OCI-LY3 (cell line): ENCODE measurements around the gene FBN3.

ENCODE experiments used
- H2AFZ ChIP-seq: fragments of 200-600, 300-600 bp; shearing (Covaris generic); 2 replicates; pipeline ENCODE4 v1.6.0; 2014; ENCODE audit warnings: antibody characterized with exemption, low read depth, low read length
- H3K27ac ChIP-seq: fragments of 200-600, 300-600 bp; sonication (generic); 2 replicates; pipeline ENCODE4 v1.5.1; 2014; ENCODE audit warnings: mild to moderate bottlenecking, low read length, moderate library complexity, mixed read lengths
- H3K27me3 ChIP-seq: fragments of 200-600, 300-600 bp; sonication (generic); 2 replicates; pipeline ENCODE4 v1.6.1; 2014; ENCODE audit warnings: low read depth, low read length, mixed read lengths
- H3K36me3 ChIP-seq: fragments of 200-600, 300-600 bp; sonication (generic); replicated peaks from 2 replicates; pipeline ENCODE3; 2014; ENCODE audit warnings: low read depth, low read length, mixed read lengths
- H3K4me1 ChIP-seq: fragments of 300-600, 200-600 bp; sonication (generic); 2 replicates; pipeline ENCODE4 v1.6.1; 2014; ENCODE audit warnings: low read length, mixed read lengths
- H3K4me2 ChIP-seq: fragments of 200-600, 300-600 bp; sonication (generic); 2 replicates; pipeline ENCODE4 v1.6.1; 2014; ENCODE audit warnings: low read length, mixed read lengths
- H3K4me3 ChIP-seq: fragments of 300-600, 200-600 bp; sonication (generic); 2 replicates; pipeline ENCODE4 v1.5.1; 2014; ENCODE audit warnings: antibody characterized with exemption, mild to moderate bottlenecking, low read length, moderate library complexity
- H3K79me2 ChIP-seq: fragments of 300-600, 200-600 bp; shearing (Covaris generic); 2 replicates; pipeline ENCODE4 v1.6.1; 2014; ENCODE audit warnings: mild to moderate bottlenecking, low read length, mixed read lengths
- H3K9ac ChIP-seq: fragments of 300-600, 200-600 bp; shearing (Covaris generic); 2 replicates; pipeline ENCODE4 v1.6.0; 2014; ENCODE audit warnings: mild to moderate bottlenecking, low read length, moderate library complexity
- H3K9me3 ChIP-seq: fragments of 200-600, 300-600 bp; shearing (Covaris generic); 2 replicates; pipeline ENCODE4 v1.6.1; 2014; ENCODE audit warnings: low read length, mixed read lengths; ENCODE audit not compliant: insufficient read depth
- H4K20me1 ChIP-seq: fragments of 200-600, 300-600 bp; sonication (generic); 2 replicates; pipeline ENCODE4 v1.6.1; 2016; ENCODE audit warnings: low read length, mixed read lengths; ENCODE audit not compliant: insufficient read depth
- EZH2phosphoT487 ChIP-seq: fragments of 200-600 bp; shearing (Covaris generic); IDR thresholded peaks from 2 replicates; pipeline ENCODE4 v1.6.1; 2018; ENCODE audit warnings: antibody characterized with exemption, mixed run types, low read depth
- TF ChIP-seq, protein P1 (sequence below): fragments of 200-600, 300-600 bp; sonication (generic); IDR thresholded peaks from 2 replicates; pipeline ENCODE4 v1.5.1; 2014; ENCODE audit warnings: antibody characterized with exemption, low read length, low read depth

The FBN3 gene

DNA sequence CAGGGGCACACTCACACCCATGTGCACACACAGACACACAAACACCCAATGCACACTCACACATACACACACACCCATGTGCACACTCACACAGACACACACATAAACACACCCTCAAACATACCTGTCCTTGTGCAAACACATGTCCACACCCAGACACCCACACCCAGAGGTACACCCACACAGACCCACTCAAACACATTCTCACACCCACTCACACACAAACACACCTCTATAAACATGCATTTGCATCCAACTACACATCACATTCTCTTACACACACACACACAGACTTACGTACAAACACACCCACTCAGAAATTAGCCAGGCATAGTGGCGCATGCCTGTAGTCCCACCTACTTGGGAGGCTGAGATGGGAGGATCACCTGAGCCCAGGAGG is 31.4 kb downstream of the FBN3 start:
- H2AFZ ChIP-seq, result no peak overlapping the region
- H4K20me1 ChIP-seq, result no peaks in the 10 kb centered on the region; the same call in 1 of the 2 replicates
- H3K4me2 ChIP-seq, result no peak overlapping the region

DNA sequence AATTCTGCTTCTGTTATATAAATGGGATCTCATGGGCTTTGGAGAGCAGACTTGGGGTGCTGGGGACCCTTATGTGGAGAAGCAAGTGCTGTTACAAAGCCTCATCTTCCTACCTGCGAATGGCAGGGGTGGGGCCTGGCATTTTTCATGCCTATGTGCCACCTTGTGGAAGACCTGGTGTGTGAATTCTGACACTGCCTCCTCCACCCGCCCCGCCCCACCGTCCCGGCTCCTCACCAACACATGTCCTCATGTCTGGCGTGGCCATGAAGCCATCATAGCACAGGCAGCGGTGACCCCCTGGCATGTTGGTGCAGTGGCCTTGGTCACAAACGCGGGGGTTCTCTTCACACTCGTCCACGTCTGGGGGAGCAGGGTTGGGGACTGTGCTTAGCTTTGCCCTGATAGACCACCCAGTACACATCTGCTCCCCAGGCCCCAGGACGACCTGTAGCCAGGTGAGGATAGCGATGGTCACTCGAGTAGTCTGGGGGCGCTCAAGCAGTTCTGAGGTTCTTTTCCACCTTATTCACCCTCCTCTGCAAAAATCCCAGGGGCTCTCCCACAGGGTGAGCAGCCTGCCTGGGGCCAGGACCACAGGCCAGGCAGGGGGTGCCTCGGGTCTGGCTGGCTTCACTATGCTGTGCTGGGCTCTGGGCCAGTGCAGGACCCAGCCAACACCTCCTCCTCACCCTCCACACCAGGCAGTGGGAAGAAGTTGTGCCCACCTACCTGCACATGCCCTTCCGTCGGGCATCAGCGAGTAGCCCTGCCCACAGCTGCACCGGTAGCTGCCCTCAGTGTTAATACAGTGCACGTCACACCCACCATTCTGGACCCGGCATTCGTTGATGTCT is 32.7 kb downstream of the FBN3 start:
- Histone ChIP-seq H3K9me3 (no peaks in the 10 kb centered on the region), H3K4me1 (peaks cover 9% of the 10 kb centered on the region), H3K27me3 (no peaks in the 10 kb centered on the region), H3K36me3 (no peaks in the 10 kb centered on the region), H3K27ac (no peak overlapping the region), H3K4me3 (no peak overlapping the region), H3K9ac (no peak overlapping the region), H2AFZ (no peak overlapping the region), H3K4me2 (no peak overlapping the region), H4K20me1 (no peaks in the 10 kb centered on the region; the same call in 1 of the 2 replicates), H3K79me2 (no peaks in the 10 kb centered on the region)
- TF ChIP-seq EZH2phosphoT487, result no peak
- TF ChIP-seq, protein P1, sequence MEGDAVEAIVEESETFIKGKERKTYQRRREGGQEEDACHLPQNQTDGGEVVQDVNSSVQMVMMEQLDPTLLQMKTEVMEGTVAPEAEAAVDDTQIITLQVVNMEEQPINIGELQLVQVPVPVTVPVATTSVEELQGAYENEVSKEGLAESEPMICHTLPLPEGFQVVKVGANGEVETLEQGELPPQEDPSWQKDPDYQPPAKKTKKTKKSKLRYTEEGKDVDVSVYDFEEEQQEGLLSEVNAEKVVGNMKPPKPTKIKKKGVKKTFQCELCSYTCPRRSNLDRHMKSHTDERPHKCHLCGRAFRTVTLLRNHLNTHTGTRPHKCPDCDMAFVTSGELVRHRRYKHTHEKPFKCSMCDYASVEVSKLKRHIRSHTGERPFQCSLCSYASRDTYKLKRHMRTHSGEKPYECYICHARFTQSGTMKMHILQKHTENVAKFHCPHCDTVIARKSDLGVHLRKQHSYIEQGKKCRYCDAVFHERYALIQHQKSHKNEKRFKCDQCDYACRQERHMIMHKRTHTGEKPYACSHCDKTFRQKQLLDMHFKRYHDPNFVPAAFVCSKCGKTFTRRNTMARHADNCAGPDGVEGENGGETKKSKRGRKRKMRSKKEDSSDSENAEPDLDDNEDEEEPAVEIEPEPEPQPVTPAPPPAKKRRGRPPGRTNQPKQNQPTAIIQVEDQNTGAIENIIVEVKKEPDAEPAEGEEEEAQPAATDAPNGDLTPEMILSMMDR, result no peak

More for the DNA sequence above, 31.4 kb downstream of the FBN3 start:
- H3K9me3 ChIP-seq, result no peaks in the 10 kb centered on the region
- peaks cover 5% of the 10 kb centered on the region for H3K4me1 ChIP-seq
- TF ChIP-seq, protein P1, result no peak
- TF ChIP-seq EZH2phosphoT487, result no peak
- H3K27ac ChIP-seq, result no peak overlapping the region
- H3K27me3 ChIP-seq, result no peaks in the 10 kb centered on the region
- no peak overlapping the region for H3K4me3 ChIP-seq
- no peaks in the 10 kb centered on the region for H3K36me3 ChIP-seq
- no peak overlapping the region for H3K9ac ChIP-seq
- no peaks in the 10 kb centered on the region for H3K79me2 ChIP-seq

DNA sequence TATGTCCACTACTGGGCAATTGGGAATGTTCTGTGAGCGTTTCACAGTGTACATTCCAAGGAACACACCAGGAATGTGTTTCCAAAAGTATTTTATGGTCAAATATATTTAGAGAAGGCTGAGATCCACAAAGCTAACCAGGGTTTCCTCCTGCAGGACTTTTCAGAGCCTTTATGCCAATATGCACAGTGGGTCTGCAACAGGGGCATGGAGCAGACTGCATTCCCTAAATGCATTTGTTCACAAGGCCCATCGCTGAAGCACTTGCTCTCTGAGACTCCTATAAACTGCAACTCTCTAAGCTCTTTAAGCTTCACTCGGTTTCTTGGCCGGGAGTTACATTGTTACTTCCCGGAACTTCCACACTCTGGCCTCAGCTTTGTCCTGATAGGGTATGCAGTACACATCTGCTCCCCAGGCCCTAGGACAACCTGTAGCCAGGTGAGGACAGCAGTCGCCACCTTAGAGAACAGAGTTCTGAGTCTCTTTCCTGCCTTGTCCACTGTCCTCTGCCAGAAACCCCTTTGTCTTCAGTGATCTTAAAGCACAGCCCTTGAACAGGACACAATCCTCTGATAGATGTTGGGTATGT is 33.5 kb downstream of the FBN3 start:
- no peak for TF ChIP-seq EZH2phosphoT487
- TF ChIP-seq, protein P1, result no peak
- Histone ChIP-seq H3K9me3 (no peaks in the 10 kb centered on the region), H4K20me1 (no peaks in the 10 kb centered on the region; the same call in 1 of the 2 replicates), H3K4me1 (peaks cover 9% of the 10 kb centered on the region), H3K27ac (no peak overlapping the region), H3K4me2 (no peak overlapping the region), H3K27me3 (no peaks in the 10 kb centered on the region), H3K4me3 (no peak overlapping the region), H3K79me2 (no peaks in the 10 kb centered on the region), H3K9ac (no peak overlapping the region), H2AFZ (no peak overlapping the region), H3K36me3 (no peaks in the 10 kb centered on the region)

DNA sequence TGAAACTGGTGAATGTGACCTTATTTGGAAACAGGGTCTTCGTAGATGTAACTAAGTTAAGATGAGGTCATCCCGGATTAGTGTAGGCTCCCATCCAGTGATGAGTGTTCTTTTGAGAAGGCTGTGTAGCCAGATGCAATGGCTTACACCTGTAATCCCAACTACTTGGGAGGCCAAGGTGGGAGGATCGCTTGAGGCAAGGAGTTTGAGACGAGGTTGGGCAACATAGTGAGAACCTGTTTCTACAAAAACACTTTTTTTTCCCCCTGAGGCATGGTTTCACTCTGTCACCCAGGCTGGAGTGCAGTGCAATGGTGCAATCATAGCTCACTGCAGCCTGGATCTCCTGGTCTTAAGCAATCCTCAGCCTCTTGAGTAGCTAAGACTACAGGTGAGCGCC is 36.4 kb downstream of the FBN3 start:
- TF ChIP-seq, protein P1, result no peak
- TF ChIP-seq EZH2phosphoT487, result no peak

More for the DNA sequence above, 36.4 kb downstream of the FBN3 start:
- H3K4me2 ChIP-seq, result no peak overlapping the region
- H3K9me3 ChIP-seq, result no peaks in the 10 kb centered on the region
- H3K36me3 ChIP-seq, result no peaks in the 10 kb centered on the region
- no peaks in the 10 kb centered on the region; the same call in 1 of the 2 replicates for H4K20me1 ChIP-seq
- H2AFZ ChIP-seq, result no peak overlapping the region
- no peak overlapping the region for H3K27ac ChIP-seq
- no peaks in the 10 kb centered on the region for H3K79me2 ChIP-seq
- H3K4me3 ChIP-seq, result no peak overlapping the region
- H3K9ac ChIP-seq, result no peak overlapping the region
- peaks cover 9% of the 10 kb centered on the region for H3K4me1 ChIP-seq
- no peaks in the 10 kb centered on the region for H3K27me3 ChIP-seq
